ENCODE data around the gene CD300H. TPM values are rescaled to one million over a fixed set of nuclear protein-coding genes. Genes with fewer than 3 reads are reported as not detected.

Gene CD300H
- total RNA-seq, 4 donors from 2014 or later: not detected

- 70 to 73% methylated on average over 5 of the region's 5 CpGs for WGBS, 2 donors
- TF ChIP-seq EP300 (IDR thresholded peaks at IDR 0.05): no peak
- no peak for TF ChIP-seq CTCF (IDR thresholded peaks at IDR 0.05)
- no peak for TF ChIP-seq POLR2A (IDR thresholded peaks at IDR 0.05)
- Histone ChIP-seq H3K36me3 (no peaks in the 10 kb centered on the region), H3K4me3 (no peak overlapping the region), H3K27ac (no peak overlapping the region), H3K9me3 (peaks cover 0 to 8% (median 0%) of the 10 kb centered on the region in 4 donors), H3K27me3 (peaks cover 0 to 13% of the 10 kb centered on the region in 2 donors), H3K4me1 (peaks cover 0 to 11% (median 0%) of the 10 kb centered on the region in 4 donors)
- DNase-seq (ENCODE audit: low spot score in 2 of 2): no peak
Observed at GRCh38 chr17:74603746-74604145, 36.4 kb upstream of the CD300H start.

GRCh38 chr17:74603037-74603635, 35.8 kb upstream of the CD300H start:
- no peak overlapping the region for H3K27ac ChIP-seq
- H3K4me1 ChIP-seq: peaks cover 0 to 11% (median 0%) of the 10 kb centered on the region in 4 donors
- H3K27me3 ChIP-seq: peaks cover 0 to 18% of the 10 kb centered on the region in 2 donors
- no peak overlapping the region for H3K4me3 ChIP-seq
- DNase-seq (ENCODE audit: low spot score in 2 of 2): no peak
- WGBS, 2 donors: 50 to 72% methylated on average over 6 of the region's 6 CpGs
- H3K36me3 ChIP-seq: no peaks in the 10 kb centered on the region
- TF ChIP-seq CTCF (IDR thresholded peaks at IDR 0.05) (no peak), POLR2A (IDR thresholded peaks at IDR 0.05) (no peak), EP300 (IDR thresholded peaks at IDR 0.05) (no peak)
- H3K9me3 ChIP-seq: peaks cover 0 to 8% (median 0%) of the 10 kb centered on the region in 4 donors

GRCh38 chr17:74601944-74602572, 34.7 kb upstream of the CD300H start:
- 44 to 49% methylated on average over 12 of the region's 12 CpGs for WGBS, 2 donors
- no peaks in the 10 kb centered on the region for H3K9me3 ChIP-seq
- H3K4me3 ChIP-seq: no peak overlapping the region
- H3K4me1 ChIP-seq: peaks cover 0 to 11% (median 0%) of the 10 kb centered on the region in 4 donors
- peaks cover 0 to 18% of the 10 kb centered on the region in 2 donors for H3K27me3 ChIP-seq
- no peak overlapping the region for H3K27ac ChIP-seq
- no peaks in the 10 kb centered on the region for H3K36me3 ChIP-seq
- DNase-seq (ENCODE audit: low spot score in 2 of 2): peak in 1 of 2 donors; percentile 41
- TF ChIP-seq POLR2A (IDR thresholded peaks at IDR 0.05) (no peak), CTCF (IDR thresholded peaks at IDR 0.05) (peak in 4 of 5 experiments; percentile 17 to 47 (median 20))

- no peak overlapping the region for H3K4me3 ChIP-seq
- TF ChIP-seq POLR2A (IDR thresholded peaks at IDR 0.05) (no peak), EP300 (IDR thresholded peaks at IDR 0.05) (peak in 1 of 2 donors; percentile 44)
- H3K4me1 ChIP-seq: no peaks in the 10 kb centered on the region
- H3K36me3 ChIP-seq: no peaks in the 10 kb centered on the region
- DNase-seq (ENCODE audit: low spot score in 2 of 2): no peak
- no peaks in the 10 kb centered on the region for H3K9me3 ChIP-seq
- peaks cover 0 to 18% of the 10 kb centered on the region in 2 donors for H3K27me3 ChIP-seq
- 52 to 56% methylated on average over 10 of the region's 10 CpGs for WGBS, 2 donors
- no peak overlapping the region for H3K27ac ChIP-seq
Observed at GRCh38 chr17:74599448-74599939, 32.2 kb upstream of the CD300H start.

- H3K9me3 ChIP-seq: no peaks in the 10 kb centered on the region
- 2 to 19% methylated on average over 2 to 3 of the region's 3 CpGs for WGBS, 2 donors
- no peak overlapping the region for H3K4me3 ChIP-seq
- TF ChIP-seq CTCF (IDR thresholded peaks at IDR 0.05): no peak
- TF ChIP-seq POLR2A (IDR thresholded peaks at IDR 0.05): no peak
- no peak for TF ChIP-seq EP300 (IDR thresholded peaks at IDR 0.05)
- H3K27ac ChIP-seq: no peak overlapping the region
- no peak for DNase-seq (ENCODE audit: low spot score in 2 of 2)
- peaks cover 0 to 18% of the 10 kb centered on the region in 2 donors for H3K27me3 ChIP-seq
- H3K4me1 ChIP-seq: no peaks in the 10 kb centered on the region
- H3K36me3 ChIP-seq: no peaks in the 10 kb centered on the region
Observed at GRCh38 chr17:74599023-74599399, 31.7 kb upstream of the CD300H start.

Data from tibial nerve (tissue), 4 donors.